ENCODE measurements around the gene MT1H. TPM values are rescaled to one million over a fixed set of nuclear protein-coding genes. Genes with fewer than 3 reads are reported as not detected.
"Not testable (repeated sequence)": the region's sequence is repeated elsewhere in the genome, so short reads cannot be mapped to it uniquely, and the experiment has no call there.

The MT1H gene
- total and polyA plus RNA-seq, 8 donors: 33.8 to 219 (median 77.8) TPM; not detected in 4

GRCh38 chr16:56716761-56717160 lies 47.1 kb downstream of the MT1H start:
- DNase-seq: no peak
- WGBS, 5 donors: 76 to 87% (median 80%) methylated on average over 3 of the region's 3 CpGs
- Histone ChIP-seq H3K9me3 (no peaks in the 10 kb centered on the region), H3K36me3 (no peaks in the 10 kb centered on the region), H3K4me1 (no peaks in the 10 kb centered on the region), H3K27ac (no peak overlapping the region), H3K27me3 (no peaks in the 10 kb centered on the region), H3K4me3 (no peak overlapping the region)
- TF ChIP-seq EP300 (IDR thresholded peaks at IDR 0.05): no peak
- intact Hi-C loops (cut with DNase I; ENCODE audit: low total_unique reads): no loop called here

GRCh38 chr16:56717532-56717931 lies 47.9 kb downstream of the MT1H start:
- H3K4me3 ChIP-seq; H3K27me3 ChIP-seq; H3K9me3 ChIP-seq; DNase-seq; H3K4me1 ChIP-seq; intact Hi-C loops (cut with DNase I; ENCODE audit: low total_unique reads); H3K27ac ChIP-seq; H3K36me3 ChIP-seq: not testable (repeated sequence)
- 82 to 93% (median 90%) methylated on average over 2 of the region's 2 CpGs for WGBS, 5 donors

Other genes with a start within 250 kb of the MT1H start
- 100 to 1,000 TPM in 3 of 5 donors, 10 to 100 TPM in 2; 43.7 to 254 (median 102) TPM for gene AMFR, start 244.3 kb upstream of the MT1H start, total RNA-seq
- 10 to 100 TPM; 16.8 to 30.9 (median 17.4) TPM for gene AMFR, start 244.3 kb upstream of the MT1H start, polyA plus RNA-seq
- gene NUDT21, start 218.5 kb upstream of the MT1H start, total RNA-seq: 100 to 1,000 TPM in 2 of 5 donors, 10 to 100 TPM in 2, 1 to 10 TPM in 1; 6.4 to 174 (median 30.4) TPM
- 10 to 100 TPM; 19.4 to 28.6 (median 26.0) TPM for gene NUDT21, start 218.5 kb upstream of the MT1H start, polyA plus RNA-seq
- 100 to 1,000 TPM in 1 of 5 donors, 10 to 100 TPM in 4; 16.3 to 167 (median 38.0) TPM for gene OGFOD1, start 218.3 kb upstream of the MT1H start, total RNA-seq
- 1 to 10 TPM; 8.4 to 8.7 (median 8.6) TPM for gene OGFOD1, start 218.3 kb upstream of the MT1H start, polyA plus RNA-seq
- gene BBS2, start 149.8 kb upstream of the MT1H start, total RNA-seq: 100 to 1,000 TPM in 1 of 5 donors, 10 to 100 TPM in 4; 11.3 to 142 (median 72.4) TPM
- gene BBS2, start 149.8 kb upstream of the MT1H start, polyA plus RNA-seq: 10 to 100 TPM; 16.4 to 35.1 (median 28.3) TPM
- gene MT4, start 104.7 kb upstream of the MT1H start, total RNA-seq: not detected
- not detected for gene MT4, start 104.7 kb upstream of the MT1H start, polyA plus RNA-seq
- gene MT3, start 80.3 kb upstream of the MT1H start, total RNA-seq: 1 to 10 TPM in 1 of 5 donors, not detected in 4; 2.2 TPM
- 1 to 10 TPM; 3.1 to 5.0 (median 4.9) TPM for gene MT3, start 80.3 kb upstream of the MT1H start, polyA plus RNA-seq
- gene MT2A, start 61.2 kb upstream of the MT1H start, total RNA-seq: 100 to 1,000 TPM in 3 of 5 donors, 10 to 100 TPM in 2; 38.8 to 291 (median 111) TPM
- 1,000 to 10,000 TPM in 2 of 3 donors, 100 to 1,000 TPM in 1; 949 to 1,839 (median 1,778) TPM for gene MT2A, start 61.2 kb upstream of the MT1H start, polyA plus RNA-seq
- 100 to 1,000 TPM in 4 of 5 donors, 10 to 100 TPM in 1; 16.1 to 704 (median 292) TPM for gene MT1E, start 44.0 kb upstream of the MT1H start, total RNA-seq
- 1,000 to 10,000 TPM in 2 of 3 donors, 100 to 1,000 TPM in 1; 445 to 1,956 (median 1,098) TPM for gene MT1E, start 44.0 kb upstream of the MT1H start, polyA plus RNA-seq
- gene MT1M, start 37.2 kb upstream of the MT1H start, total RNA-seq: 10 to 100 TPM in 3 of 5 donors, 1 to 10 TPM in 1, not detected in 1; 5.2 to 57.4 (median 25.3) TPM
- 100 to 1,000 TPM; 135 to 155 (median 138) TPM for gene MT1M, start 37.2 kb upstream of the MT1H start, polyA plus RNA-seq
- gene MT1A, start 31.1 kb upstream of the MT1H start, total RNA-seq: 10 to 100 TPM in 2 of 5 donors, 1 to 10 TPM in 2, not detected in 1; 3.3 to 56.7 (median 25.5) TPM
- 100 to 1,000 TPM; 117 to 185 (median 169) TPM for gene MT1A, start 31.1 kb upstream of the MT1H start, polyA plus RNA-seq
- gene MT1B, start 17.9 kb upstream of the MT1H start, total RNA-seq: not detected
- 1 to 10 TPM in 1 of 3 donors, not detected in 2; 5.8 TPM for gene MT1B, start 17.9 kb upstream of the MT1H start, polyA plus RNA-seq
- 10 to 100 TPM in 2 of 5 donors, 1 to 10 TPM in 1, not detected in 2; 7.5 to 73.3 (median 13.3) TPM for gene MT1F, start 11.9 kb upstream of the MT1H start, total RNA-seq
- 100 to 1,000 TPM in 2 of 3 donors, 10 to 100 TPM in 1; 87.0 to 225 (median 161) TPM for gene MT1F, start 11.9 kb upstream of the MT1H start, polyA plus RNA-seq
- gene MT1G, start 1.7 kb upstream of the MT1H start, total RNA-seq: 100 to 1,000 TPM in 3 of 5 donors, not detected in 2; 174 to 605 (median 300) TPM
- gene MT1G, start 1.7 kb upstream of the MT1H start, polyA plus RNA-seq: 1,000 to 10,000 TPM; 1,140 to 4,171 (median 1,738) TPM
- 1,000 to 10,000 TPM in 1 of 5 donors, 100 to 1,000 TPM in 4; 261 to 1,065 (median 315) TPM for gene MT1X, start 12.7 kb downstream of the MT1H start, total RNA-seq
- 1,000 to 10,000 TPM in 2 of 3 donors, 100 to 1,000 TPM in 1; 760 to 1,982 (median 1,143) TPM for gene MT1X, start 12.7 kb downstream of the MT1H start, polyA plus RNA-seq
- 100 to 1,000 TPM in 1 of 5 donors, 10 to 100 TPM in 4; 43.2 to 184 (median 87.5) TPM for gene NUP93, start 60.3 kb downstream of the MT1H start, total RNA-seq
- 10 to 100 TPM; 26.7 to 46.6 (median 27.4) TPM for gene NUP93, start 60.3 kb downstream of the MT1H start, polyA plus RNA-seq
- gene SLC12A3, start 195.4 kb downstream of the MT1H start, total RNA-seq: not detected
- under 1 TPM in 2 of 3 donors, not detected in 1; 0.10 to 0.12 TPM for gene SLC12A3, start 195.4 kb downstream of the MT1H start, polyA plus RNA-seq